Measurements from ENCODE around the gene RCN2.

- TF ChIP-seq EZH2 (IDR thresholded peaks at IDR 0.05; ENCODE audit: insufficient read depth, poor library complexity, severe bottlenecking), result no peak
- no peak for TF ChIP-seq EZH2phosphoT487 (IDR thresholded peaks at IDR 0.05; ENCODE audit: insufficient read depth, low read depth)
These were observed 57.6 kb downstream of the RCN2 start for GRCh38 chr15:76988867-76989780.
